GM21825 (cell line): ENCODE results near the gene CD84.
A peak's percentile ranks its signal among the peaks of the same experiment; 100 is the strongest.
"Not testable (repeated sequence)": the region's sequence is repeated elsewhere in the genome, so short reads cannot be mapped to it uniquely, and the experiment has no call there.

Experiments used
- ATAC-seq: cut with Tn5 transposase; IDR thresholded peaks from one replicate; pipeline ENCODE4 v1.9.1; 2021; ENCODE audit warnings: mild to moderate bottlenecking, moderate library complexity; ENCODE audit not compliant: unreplicated experiment

CD84 gene

GRCh38 chr1:160519642-160520435 is 59.5 kb downstream of the CD84 start:
- ATAC-seq: peak; percentile 40

DNA sequence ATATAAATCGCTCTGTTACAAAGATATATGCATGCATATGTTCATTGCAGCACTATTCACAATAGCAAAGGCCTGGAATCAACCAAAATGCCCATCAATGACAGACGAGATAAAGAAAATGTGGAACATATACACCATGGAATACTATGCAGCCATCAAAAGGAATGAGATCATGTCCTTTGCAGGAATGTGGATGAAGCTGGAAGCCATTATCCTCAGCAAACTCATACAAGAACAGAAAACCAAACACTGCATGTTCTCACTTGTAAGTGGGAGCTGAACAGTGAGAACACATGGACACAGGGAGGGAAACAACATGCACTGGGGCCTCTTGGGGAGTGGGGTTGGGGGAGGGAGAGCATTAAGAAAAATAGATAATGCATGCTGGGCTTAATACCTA is 61.8 kb downstream of the CD84 start:
- not testable (repeated sequence) for ATAC-seq

- ATAC-seq: not testable (repeated sequence)
Observed at GRCh38 chr1:160515908-160516307, 63.4 kb downstream of the CD84 start.

DNA sequence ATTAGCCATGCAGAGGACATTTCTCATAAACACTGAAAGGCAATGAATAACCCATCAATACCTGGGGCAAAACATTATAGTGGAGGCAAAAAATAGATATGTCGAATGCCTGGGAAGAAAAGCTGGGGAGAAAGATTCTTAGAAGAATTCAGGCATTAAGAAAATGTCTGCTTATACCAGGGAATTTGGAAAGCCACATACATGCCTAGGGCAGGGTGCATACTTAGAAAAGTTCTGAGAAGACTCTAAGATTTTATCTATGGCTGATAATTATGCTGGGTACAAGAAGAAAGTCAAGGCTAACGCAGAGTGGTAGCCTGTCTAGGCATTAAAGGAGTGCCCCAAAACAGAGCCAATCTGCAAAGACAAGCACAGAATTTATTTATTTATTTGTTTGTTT is 74.6 kb downstream of the CD84 start:
- no peak for ATAC-seq

DNA sequence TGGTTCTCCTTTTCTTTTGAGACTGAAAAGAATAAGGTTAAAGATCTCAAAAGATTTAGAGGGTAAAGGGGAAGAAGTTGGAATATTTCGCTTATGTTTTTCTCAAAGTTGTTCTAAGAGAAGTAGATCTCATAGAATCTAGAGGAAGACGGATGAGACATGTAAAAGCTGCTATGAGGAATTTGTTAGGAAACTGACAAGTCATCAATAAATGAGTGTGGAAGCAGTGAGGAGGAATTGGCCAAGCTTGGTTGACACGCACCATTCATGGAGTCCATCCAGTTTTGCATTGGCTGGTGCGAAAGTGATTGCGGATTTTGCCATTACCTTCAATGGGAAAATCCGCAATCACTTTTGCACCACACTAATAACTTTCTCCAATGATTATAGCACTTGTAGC is 76.2 kb downstream of the CD84 start:
- ATAC-seq: no peak

- no peak for ATAC-seq
Observed at GRCh38 chr1:160500321-160500990, 78.8 kb downstream of the CD84 start.

DNA sequence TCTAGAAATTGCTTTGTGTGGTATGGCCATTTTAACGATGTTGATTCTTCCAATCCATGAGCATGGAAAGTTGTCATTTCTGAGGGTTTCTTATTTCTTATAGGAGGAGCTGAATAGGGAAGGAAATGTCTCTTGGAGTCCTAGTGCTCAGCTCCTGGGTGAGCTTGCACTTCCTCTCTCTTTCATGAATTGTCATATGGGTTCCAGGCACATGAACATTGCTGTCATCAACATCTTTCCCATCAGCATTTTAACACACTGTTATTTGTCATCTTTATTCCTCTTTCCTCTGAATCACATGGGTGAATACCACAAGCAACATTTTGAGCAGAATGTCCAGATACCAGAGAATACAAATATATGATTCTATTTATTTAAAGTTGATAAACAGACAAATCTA is 79.7 kb downstream of the CD84 start:
- ATAC-seq: no peak

DNA sequence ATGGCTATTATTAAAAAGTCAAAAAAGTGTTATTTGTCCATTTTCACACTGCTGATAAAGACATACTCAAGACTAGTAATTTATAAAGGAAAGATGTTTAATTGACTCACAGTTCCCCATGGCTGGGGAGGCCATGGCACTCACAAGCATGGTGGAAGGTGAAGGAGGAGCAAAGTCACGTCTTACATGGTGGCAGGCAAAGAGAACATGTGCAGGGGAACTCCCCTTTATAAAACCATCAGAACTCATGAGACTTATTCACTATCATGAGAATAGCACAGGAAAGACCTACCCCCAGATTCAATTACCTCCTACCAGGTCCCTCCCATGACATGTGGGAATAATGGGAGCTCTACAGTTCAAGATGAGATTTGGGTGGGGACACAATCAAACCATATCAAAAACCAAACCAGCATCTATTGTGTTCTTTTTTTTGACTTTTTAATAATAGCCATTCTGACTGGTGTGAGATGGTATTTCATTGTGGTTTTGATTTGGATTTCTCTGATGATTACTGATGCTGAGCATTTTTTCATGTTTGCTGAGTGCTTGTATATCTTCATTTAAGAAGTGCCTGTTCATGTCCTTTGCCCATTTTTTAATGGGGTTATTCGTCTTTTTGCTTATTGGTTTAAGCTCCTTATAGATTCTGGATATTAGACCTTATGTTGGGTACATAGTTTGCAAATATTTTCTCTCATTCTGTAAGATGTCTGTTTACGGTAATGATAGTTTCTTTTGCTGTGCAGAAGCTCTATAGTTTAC is 80.8 kb downstream of the CD84 start:
- not testable (repeated sequence) for ATAC-seq

DNA sequence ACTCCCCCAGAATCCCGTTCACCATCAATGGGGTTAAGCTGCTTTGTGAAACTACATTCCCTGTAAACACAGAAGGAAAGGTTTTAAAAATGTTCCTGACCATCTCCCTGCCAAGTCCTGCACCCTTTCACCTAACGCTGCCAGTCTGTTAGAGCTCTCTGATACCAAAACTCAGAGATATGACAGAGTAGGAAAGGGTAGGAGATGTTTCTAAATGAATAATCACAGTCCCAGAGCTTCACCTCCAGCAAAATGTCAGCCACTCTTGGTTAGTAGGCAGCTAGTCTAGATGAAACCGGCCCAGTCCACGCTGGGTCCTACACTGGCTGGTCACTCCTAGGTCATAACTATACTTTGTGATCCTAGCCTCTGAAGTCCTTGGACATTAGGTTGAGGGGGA is 83.0 kb downstream of the CD84 start:
- no peak for ATAC-seq

- ATAC-seq: no peak
Observed at GRCh38 chr1:160494620-160495019, 84.7 kb downstream of the CD84 start.

- no peak for ATAC-seq
Observed at GRCh38 chr1:160492617-160493016, 86.7 kb downstream of the CD84 start.

- ATAC-seq: no peak
Observed at GRCh38 chr1:160491981-160492380, 87.3 kb downstream of the CD84 start.
